Esophagus squamous epithelium (tissue), 4 donors: Measurements from ENCODE around the gene ANO2.

Source experiments
- CTCF ChIP-seq, 6 experiments: fragments of 450-650 bp in 4 of 6; fragments of 200-600 bp in 2 of 6; sonication (generic) in 2 of 6; IDR thresholded peaks; one replicate each; pipeline ENCODE4 v1.5.1; 2016 to 2019; ENCODE audit warnings: antibody characterized with exemption in 6 of 6, mild to moderate bottlenecking in 4 of 6, moderate library complexity in 4 of 6
- POLR2A ChIP-seq, 4 donors: fragments of 450-650 bp; IDR thresholded peaks; one replicate each; pipeline ENCODE4 v1.6.1; 2017; ENCODE audit warnings: antibody characterized with exemption in 4 of 4, mild to moderate bottlenecking in 4 of 4, moderate library complexity in 3 of 4

GRCh38 chr12:5584412-5585175 lies 360.5 kb downstream of the ANO2 start:
- TF ChIP-seq CTCF (IDR thresholded peaks at IDR 0.05) = no peak
- no peak for TF ChIP-seq POLR2A (IDR thresholded peaks at IDR 0.05)
